ENCODE measurements around the gene RASA3. TPM values are rescaled to one million over a fixed set of nuclear protein-coding genes. Genes with fewer than 3 reads are reported as not detected.

Gene RASA3
- total RNA-seq, 1 experiment from 2014 or later = 18.6 TPM

- CTCF ChIA-PET = no interaction called here
- H3K9me3 ChIP-seq (ENCODE audit: control insufficient read depth in 1 of 2, insufficient read depth in 1 of 2, low read depth in 1 of 2, low read length in 2 of 2) = no peaks in the 10 kb centered on the region
- intact Hi-C loops (cut with micrococcal nuclease) = loop anchor here (10.0 kb wide), 1 partner anchor 192 kb away; no protein-coding TSS in a partner anchor
- H3K4me3 ChIP-seq (replicated peaks in 1 of 2; ENCODE audit: low read depth in 1 of 2, low read length in 2 of 2) = no peak overlapping the region
- H3K27ac ChIP-seq (ENCODE audit: low read depth, low read length) = no peak overlapping the region
- no peak overlapping the region for H3K4me2 ChIP-seq (ENCODE audit: low read length)
- ATAC-seq = no peak
- POLR2A ChIA-PET = no interaction called here
- DNase-seq (ENCODE audit: low read depth, low spot score) = no peak
- H3K79me2 ChIP-seq (ENCODE audit: insufficient read depth, low read length) = no peaks in the 10 kb centered on the region
- no TSS peak for BruUV-seq (replicated peaks)
- TF ChIP-seq EZH2phosphoT487 (IDR thresholded peaks at IDR 0.05; ENCODE audit: borderline replicate concordance) (no peak), YY1 (IDR thresholded peaks at IDR 0.05; ENCODE audit: extremely low read depth, insufficient replicate concordance, low read depth, low read length) (no peak), FOSL1 (IDR thresholded peaks at IDR 0.05; ENCODE audit: low read depth) (no peak), SIN3A (IDR thresholded peaks at IDR 0.05; ENCODE audit: low read depth) (no peak), REST (IDR thresholded peaks at IDR 0.05; ENCODE audit: low read depth) (no peak), SRF (IDR thresholded peaks at IDR 0.05; ENCODE audit: low read depth) (no peak), CTCF (IDR thresholded peaks at IDR 0.05 in 2 of 3, conservative IDR thresholded peaks at IDR 0.05 in 1 of 3; ENCODE audit: borderline replicate concordance in 1 of 3, insufficient read depth in 1 of 3, low read depth in 2 of 3, low read length in 2 of 3) (no peak), EZH2 (IDR thresholded peaks at IDR 0.05) (no peak), ELF1 (IDR thresholded peaks at IDR 0.05; ENCODE audit: borderline replicate concordance, low read depth) (no peak), EGR1 (IDR thresholded peaks at IDR 0.05; ENCODE audit: low read depth) (no peak), ZFX (IDR thresholded peaks at IDR 0.05) (no peak)
- no peak overlapping the region for H3K9ac ChIP-seq (ENCODE audit: low read length)
- no peak overlapping the region for H2AFZ ChIP-seq (ENCODE audit: low read depth, low read length, poor library complexity, severe bottlenecking)
- RAD21 ChIA-PET (ENCODE audit: low non-redundant PET in 1 of 2, low total read pairs in 2 of 2, uncharacterized antibody in 2 of 2, unreplicated experiment in 2 of 2) = no interaction called here
- H4K20me1 ChIP-seq (ENCODE audit: insufficient read depth) = no peaks in the 10 kb centered on the region
- no peaks in the 10 kb centered on the region for H3K27me3 ChIP-seq (ENCODE audit: insufficient read depth, low read length)
- H3K9me2 ChIP-seq (ENCODE audit: insufficient read depth) = no peaks in the 10 kb centered on the region
- H3K4me1 ChIP-seq (ENCODE audit: control insufficient read depth in 1 of 2, insufficient read depth in 2 of 2, low read length in 2 of 2) = peaks cover 0 to 10% of the 10 kb centered on the region in 2 experiments; a peak in 3 of 4 replicates
- no peaks in the 10 kb centered on the region for H3K36me3 ChIP-seq (ENCODE audit: control insufficient read depth in 1 of 2, insufficient read depth in 2 of 2, low read length in 2 of 2)
These were observed 180.1 kb downstream of the RASA3 start for GRCh38 chr13:113952151-113952982.

Measured in HCT116 (cell line).